Kidney epithelial cell (primary cell): Measurements from ENCODE around the gene TTYH2. TPM values are rescaled to one million over a fixed set of nuclear protein-coding genes. Genes with fewer than 3 reads are reported as not detected.
"Not testable (repeated sequence)": the region's sequence is repeated elsewhere in the genome, so short reads cannot be mapped to it uniquely, and the experiment has no call there.

Experiments
- DNase-seq: peaks from one replicate; pipeline ENCODE4 v3.0.0-alpha.2; 2010; ENCODE audit warnings: low read depth
- H3K27me3 ChIP-seq: 2 replicates; pipeline ENCODE4 v1.6.0; 2011; ENCODE audit warnings: low read length; ENCODE audit not compliant: control insufficient read depth, insufficient read depth
- H3K36me3 ChIP-seq: 2 replicates; pipeline ENCODE4 v1.5.1; 2011; ENCODE audit warnings: low read length; ENCODE audit not compliant: control insufficient read depth, insufficient read depth
- H3K4me3 ChIP-seq: 2 replicates; pipeline ENCODE4 v1.5.1; 2011; ENCODE audit warnings: low read depth, mild to moderate bottlenecking, control low read depth, low read length
- total RNA-seq: library from RNA; depleted of rRNA; stranded (reverse); fragments of >200 nt; gene quantifications from 2 replicates; pipeline ENCODE4 v1.2.3, GENCODE V29; 2015
- TF ChIP-seq, protein P1 (sequence below): IDR thresholded peaks from 2 replicates; pipeline ENCODE4 v1.5.1; 2011; ENCODE audit warnings: mild to moderate bottlenecking, moderate library complexity, low read length, control low read depth, inconsistent platforms; ENCODE audit not compliant: insufficient read depth, poor library complexity, severe bottlenecking

The TTYH2 gene
- total RNA-seq, 1 donor from 2014 or later, result 1.1 TPM

DNA sequence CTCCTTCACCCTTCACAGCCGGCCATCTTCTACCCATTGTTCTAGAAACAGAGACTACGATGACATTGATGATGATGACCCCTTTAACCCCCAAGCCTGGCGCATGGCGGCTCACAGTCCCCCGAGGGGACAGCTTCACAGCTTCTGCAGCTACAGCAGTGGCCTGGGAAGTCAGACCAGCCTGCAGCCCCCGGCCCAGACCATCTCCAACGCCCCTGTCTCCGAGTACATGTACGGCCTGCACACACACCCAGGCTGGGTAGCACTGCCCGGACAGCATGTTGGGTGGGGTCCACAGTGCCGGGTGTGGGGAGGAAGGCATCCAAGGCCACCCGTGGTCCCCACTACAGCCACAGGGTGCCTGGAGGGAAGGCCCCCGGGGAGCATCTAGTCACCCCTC, 39.7 kb downstream of the TTYH2 start:
- Histone ChIP-seq H3K4me3 (no peak overlapping the region), H3K36me3 (no peaks in the 10 kb centered on the region), H3K27me3 (no peaks in the 10 kb centered on the region)
- TF ChIP-seq, protein P1, sequence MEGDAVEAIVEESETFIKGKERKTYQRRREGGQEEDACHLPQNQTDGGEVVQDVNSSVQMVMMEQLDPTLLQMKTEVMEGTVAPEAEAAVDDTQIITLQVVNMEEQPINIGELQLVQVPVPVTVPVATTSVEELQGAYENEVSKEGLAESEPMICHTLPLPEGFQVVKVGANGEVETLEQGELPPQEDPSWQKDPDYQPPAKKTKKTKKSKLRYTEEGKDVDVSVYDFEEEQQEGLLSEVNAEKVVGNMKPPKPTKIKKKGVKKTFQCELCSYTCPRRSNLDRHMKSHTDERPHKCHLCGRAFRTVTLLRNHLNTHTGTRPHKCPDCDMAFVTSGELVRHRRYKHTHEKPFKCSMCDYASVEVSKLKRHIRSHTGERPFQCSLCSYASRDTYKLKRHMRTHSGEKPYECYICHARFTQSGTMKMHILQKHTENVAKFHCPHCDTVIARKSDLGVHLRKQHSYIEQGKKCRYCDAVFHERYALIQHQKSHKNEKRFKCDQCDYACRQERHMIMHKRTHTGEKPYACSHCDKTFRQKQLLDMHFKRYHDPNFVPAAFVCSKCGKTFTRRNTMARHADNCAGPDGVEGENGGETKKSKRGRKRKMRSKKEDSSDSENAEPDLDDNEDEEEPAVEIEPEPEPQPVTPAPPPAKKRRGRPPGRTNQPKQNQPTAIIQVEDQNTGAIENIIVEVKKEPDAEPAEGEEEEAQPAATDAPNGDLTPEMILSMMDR, result no peak
- DNase-seq, result no peak

GRCh38 chr17:74257311-74257710, 43.9 kb downstream of the TTYH2 start:
- TF ChIP-seq, protein P1, result no peak
- Histone ChIP-seq H3K27me3 (peaks cover 17% of the 10 kb centered on the region), H3K36me3 (no peaks in the 10 kb centered on the region), H3K4me3 (no peak overlapping the region)
- no peak for DNase-seq

DNA sequence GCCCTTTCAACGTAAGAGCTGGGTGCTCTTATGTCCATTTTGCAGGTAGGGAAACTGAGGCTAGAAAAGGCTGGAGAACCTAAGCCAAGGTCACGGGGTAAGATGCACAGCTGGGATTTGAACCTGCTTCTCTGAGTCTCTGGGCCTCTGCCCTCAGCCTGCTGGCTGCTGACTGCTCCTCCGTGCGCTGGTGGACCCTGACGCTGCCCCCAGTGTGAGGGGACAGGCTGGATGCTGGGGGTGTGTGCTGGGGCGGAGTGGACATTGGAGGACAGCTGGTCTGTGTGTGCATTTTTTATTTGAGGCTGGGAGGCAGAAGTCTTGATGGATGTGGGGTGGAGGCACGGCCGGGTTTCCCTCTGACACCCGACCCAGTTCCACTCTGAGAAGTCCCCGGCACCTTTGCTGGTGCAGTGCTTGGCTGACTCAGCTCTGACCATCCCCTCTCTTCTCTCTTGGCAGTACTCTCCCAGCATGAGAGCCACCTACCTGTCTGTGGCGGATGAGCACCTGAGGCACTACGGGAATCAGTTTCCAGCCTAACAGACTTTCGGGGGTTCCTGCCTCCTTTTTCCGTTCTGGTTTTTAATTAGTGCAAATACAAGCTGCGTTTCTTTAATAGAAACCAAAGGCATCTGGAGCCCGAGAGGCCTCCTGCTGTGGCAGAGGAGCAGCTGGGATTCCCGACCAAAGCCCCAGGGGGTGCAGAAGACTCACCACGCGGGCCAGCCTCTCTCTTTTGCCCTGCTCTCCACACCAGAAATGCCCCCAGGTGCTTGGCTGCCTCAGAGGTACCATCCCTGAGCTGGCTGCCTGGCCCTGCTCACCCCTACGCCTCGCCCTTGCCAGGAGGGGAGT, 46.5 kb downstream of the TTYH2 start:
- DNase-seq, result no peak
- Histone ChIP-seq H3K4me3 (no peak overlapping the region), H3K36me3 (no peaks in the 10 kb centered on the region), H3K27me3 (peaks cover 20% of the 10 kb centered on the region)
- TF ChIP-seq, protein P1, result no peak

- no peak overlapping the region for H3K4me3 ChIP-seq
- peaks cover 20% of the 10 kb centered on the region for H3K27me3 ChIP-seq
- H3K36me3 ChIP-seq, result no peaks in the 10 kb centered on the region
- TF ChIP-seq, protein P1, result no peak
- no peak for DNase-seq
These were observed 47.1 kb downstream of the TTYH2 start for GRCh38 chr17:74260525-74260850.

GRCh38 chr17:74262601-74263000, 49.2 kb downstream of the TTYH2 start:
- H3K36me3 ChIP-seq, result no peaks in the 10 kb centered on the region
- H3K27me3 ChIP-seq, result peaks cover 20% of the 10 kb centered on the region
- TF ChIP-seq, protein P1, result no peak
- DNase-seq, result no peak
- no peak overlapping the region for H3K4me3 ChIP-seq

DNA sequence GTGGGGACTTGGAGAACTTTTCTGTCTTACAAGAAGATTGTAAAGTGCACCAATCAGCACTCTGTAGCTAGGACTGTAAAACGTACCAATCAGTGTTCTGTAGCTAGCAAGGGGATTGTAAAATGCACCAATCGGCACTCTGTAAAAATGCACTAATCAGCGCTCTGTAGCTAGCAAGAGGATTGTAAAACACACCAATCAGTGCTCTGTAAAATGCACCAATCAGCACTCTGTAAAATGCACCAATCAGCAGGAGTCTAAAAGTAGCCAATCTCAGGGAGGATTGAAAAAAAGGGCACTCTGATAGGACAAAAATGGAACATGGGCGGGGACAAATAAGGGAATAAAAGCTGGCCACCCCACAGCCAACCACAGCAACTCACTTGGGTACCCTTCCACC, 53.7 kb downstream of the TTYH2 start:
- H3K36me3 ChIP-seq, H3K4me3 ChIP-seq, DNase-seq: not testable (repeated sequence)
- H3K27me3 ChIP-seq, result peaks cover 11% of the 10 kb centered on the region
